ENCODE data around the gene CD300A. TPM values are rescaled to one million over a fixed set of nuclear protein-coding genes. Genes with fewer than 3 reads are reported as not detected.

The CD300A gene
- total and polyA plus RNA-seq, 2 donors (not counting 1 experiment from before 2014, with no cell fraction given), result not detected

- H3K9me3 ChIP-seq (ENCODE audit: control insufficient read depth, insufficient read depth, low read depth, low read length), result no peaks in the 10 kb centered on the region
- no peak overlapping the region for H3K4me2 ChIP-seq (ENCODE audit: extremely low read depth, insufficient read depth, low read length)
- no peak overlapping the region for H3K9ac ChIP-seq (ENCODE audit: insufficient read depth, low read length)
- no peak overlapping the region for H3K4me3 ChIP-seq (replicated peaks in 1 of 4; ENCODE audit: control extremely low read depth in 1 of 4, insufficient read depth in 1 of 4, low read depth in 3 of 4, low read length in 4 of 4)
- no peak for TF ChIP-seq EZH2 (IDR thresholded peaks at IDR 0.05; ENCODE audit: low read length, missing control alignments)
- no peak for TF ChIP-seq CTCF (conservative IDR thresholded peaks at IDR 0.05 in 1 of 2, IDR thresholded peaks at IDR 0.05 in 1 of 2; ENCODE audit: low read depth in 1 of 2, low read length in 2 of 2)
- DNase-seq (ENCODE audit: low read depth in 2 of 2), result no peak
- no peak overlapping the region for H3K27ac ChIP-seq (ENCODE audit: insufficient read depth, low read length)
- no peaks in the 10 kb centered on the region for H3K79me2 ChIP-seq (ENCODE audit: control insufficient read depth, insufficient read depth, low read length)
- no peaks in the 10 kb centered on the region for H3K4me1 ChIP-seq (ENCODE audit: control insufficient read depth, extremely low read depth, insufficient read depth, low read length)
- H4K20me1 ChIP-seq (ENCODE audit: control insufficient read depth, extremely low read depth, insufficient read depth, low read length), result no peaks in the 10 kb centered on the region
- no peaks in the 10 kb centered on the region for H3K36me3 ChIP-seq (ENCODE audit: control insufficient read depth, insufficient read depth, low read length)
- H2AFZ ChIP-seq (ENCODE audit: low read length), result no peak overlapping the region
- no peaks in the 10 kb centered on the region for H3K27me3 ChIP-seq (ENCODE audit: control insufficient read depth, insufficient read depth, low read length)
These were observed 13.9 kb downstream of the CD300A start for GRCh38 chr17:74480290-74480689.

- no peaks in the 10 kb centered on the region for H3K79me2 ChIP-seq (ENCODE audit: control insufficient read depth, insufficient read depth, low read length)
- no peaks in the 10 kb centered on the region for H3K9me3 ChIP-seq (ENCODE audit: control insufficient read depth, insufficient read depth, low read depth, low read length)
- TF ChIP-seq EZH2 (IDR thresholded peaks at IDR 0.05; ENCODE audit: low read length, missing control alignments) (no peak), CTCF (conservative IDR thresholded peaks at IDR 0.05 in 1 of 2, IDR thresholded peaks at IDR 0.05 in 1 of 2; ENCODE audit: low read depth in 1 of 2, low read length in 2 of 2) (no peak)
- H3K27ac ChIP-seq (ENCODE audit: insufficient read depth, low read length), result no peak overlapping the region
- no peak overlapping the region for H3K9ac ChIP-seq (ENCODE audit: insufficient read depth, low read length)
- no peak for DNase-seq (ENCODE audit: low read depth in 2 of 2)
- H4K20me1 ChIP-seq (ENCODE audit: control insufficient read depth, extremely low read depth, insufficient read depth, low read length), result no peaks in the 10 kb centered on the region
- H3K4me3 ChIP-seq (replicated peaks in 1 of 4; ENCODE audit: control extremely low read depth in 1 of 4, insufficient read depth in 1 of 4, low read depth in 3 of 4, low read length in 4 of 4), result no peak overlapping the region
- H3K4me1 ChIP-seq (ENCODE audit: control insufficient read depth, extremely low read depth, insufficient read depth, low read length), result no peaks in the 10 kb centered on the region
- H3K4me2 ChIP-seq (ENCODE audit: extremely low read depth, insufficient read depth, low read length), result no peak overlapping the region
- H2AFZ ChIP-seq (ENCODE audit: low read length), result no peak overlapping the region
- H3K27me3 ChIP-seq (ENCODE audit: control insufficient read depth, insufficient read depth, low read length), result no peaks in the 10 kb centered on the region
- H3K36me3 ChIP-seq (ENCODE audit: control insufficient read depth, insufficient read depth, low read length), result no peaks in the 10 kb centered on the region
These were observed 15.2 kb downstream of the CD300A start for GRCh38 chr17:74481621-74482020.

- Histone ChIP-seq H3K4me1 (ENCODE audit: control insufficient read depth, extremely low read depth, insufficient read depth, low read length) (no peaks in the 10 kb centered on the region), H3K9ac (ENCODE audit: insufficient read depth, low read length) (no peak overlapping the region), H2AFZ (ENCODE audit: low read length) (no peak overlapping the region), H3K9me3 (ENCODE audit: control insufficient read depth, insufficient read depth, low read depth, low read length) (no peaks in the 10 kb centered on the region), H3K36me3 (ENCODE audit: control insufficient read depth, insufficient read depth, low read length) (no peaks in the 10 kb centered on the region), H3K4me3 (replicated peaks in 1 of 4; ENCODE audit: control extremely low read depth in 1 of 4, insufficient read depth in 1 of 4, low read depth in 3 of 4, low read length in 4 of 4) (no peak overlapping the region), H3K79me2 (ENCODE audit: control insufficient read depth, insufficient read depth, low read length) (no peaks in the 10 kb centered on the region), H4K20me1 (ENCODE audit: control insufficient read depth, extremely low read depth, insufficient read depth, low read length) (no peaks in the 10 kb centered on the region), H3K27me3 (ENCODE audit: control insufficient read depth, insufficient read depth, low read length) (no peaks in the 10 kb centered on the region), H3K27ac (ENCODE audit: insufficient read depth, low read length) (no peak overlapping the region), H3K4me2 (ENCODE audit: extremely low read depth, insufficient read depth, low read length) (no peak overlapping the region)
- DNase-seq (ENCODE audit: low read depth in 2 of 2), result no peak
- TF ChIP-seq EZH2 (IDR thresholded peaks at IDR 0.05; ENCODE audit: low read length, missing control alignments) (no peak), CTCF (conservative IDR thresholded peaks at IDR 0.05 in 1 of 2, IDR thresholded peaks at IDR 0.05 in 1 of 2; ENCODE audit: low read depth in 1 of 2, low read length in 2 of 2) (no peak)
These were observed 17.6 kb downstream of the CD300A start for GRCh38 chr17:74484066-74484465.
